SK-N-SH (cell line): ENCODE results near the gene SYCE1L.

Source experiments
- EZH2phosphoT487 ChIP-seq: fragments of 200-600 bp; sonication (generic); IDR thresholded peaks from 2 replicates; pipeline ENCODE4 v1.6.1; 2017; ENCODE audit warnings: low read depth, mixed run types, mild to moderate bottlenecking, antibody characterized with exemption, moderate library complexity, borderline replicate concordance
- TF ChIP-seq, protein P1 (sequence below): fragments of 200-600 bp; sonication (generic); IDR thresholded peaks from 2 replicates; pipeline ENCODE4 v1.6.1; 2017; ENCODE audit warnings: antibody characterized with exemption, mild to moderate bottlenecking, moderate library complexity

DNA sequence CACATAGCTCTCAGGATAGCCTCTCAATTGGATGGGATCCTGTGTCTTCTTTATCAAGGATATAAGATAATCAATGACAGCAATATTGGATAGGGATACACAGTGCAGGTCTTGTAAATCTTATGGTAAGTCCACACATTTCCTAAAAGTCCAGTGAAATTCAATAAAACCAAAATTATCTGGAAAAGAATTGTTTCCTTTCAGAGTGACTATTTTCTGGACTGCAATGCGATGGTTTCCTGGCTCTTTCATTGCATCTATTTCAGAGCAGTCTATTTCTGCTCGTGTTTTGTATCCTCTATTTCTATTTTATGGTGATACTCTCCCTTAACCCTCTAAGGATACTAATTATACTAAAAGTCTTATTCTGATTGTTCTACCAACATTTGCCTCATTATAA is 32.5 kb upstream of the SYCE1L start:
- no peak for TF ChIP-seq EZH2phosphoT487
- TF ChIP-seq, protein P1, sequence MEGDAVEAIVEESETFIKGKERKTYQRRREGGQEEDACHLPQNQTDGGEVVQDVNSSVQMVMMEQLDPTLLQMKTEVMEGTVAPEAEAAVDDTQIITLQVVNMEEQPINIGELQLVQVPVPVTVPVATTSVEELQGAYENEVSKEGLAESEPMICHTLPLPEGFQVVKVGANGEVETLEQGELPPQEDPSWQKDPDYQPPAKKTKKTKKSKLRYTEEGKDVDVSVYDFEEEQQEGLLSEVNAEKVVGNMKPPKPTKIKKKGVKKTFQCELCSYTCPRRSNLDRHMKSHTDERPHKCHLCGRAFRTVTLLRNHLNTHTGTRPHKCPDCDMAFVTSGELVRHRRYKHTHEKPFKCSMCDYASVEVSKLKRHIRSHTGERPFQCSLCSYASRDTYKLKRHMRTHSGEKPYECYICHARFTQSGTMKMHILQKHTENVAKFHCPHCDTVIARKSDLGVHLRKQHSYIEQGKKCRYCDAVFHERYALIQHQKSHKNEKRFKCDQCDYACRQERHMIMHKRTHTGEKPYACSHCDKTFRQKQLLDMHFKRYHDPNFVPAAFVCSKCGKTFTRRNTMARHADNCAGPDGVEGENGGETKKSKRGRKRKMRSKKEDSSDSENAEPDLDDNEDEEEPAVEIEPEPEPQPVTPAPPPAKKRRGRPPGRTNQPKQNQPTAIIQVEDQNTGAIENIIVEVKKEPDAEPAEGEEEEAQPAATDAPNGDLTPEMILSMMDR: no peak
